ENCODE results near the gene MACC1.
"Not testable (repeated sequence)": the region's sequence is repeated elsewhere in the genome, so short reads cannot be mapped to it uniquely, and the experiment has no call there.

The MACC1 gene

DNA sequence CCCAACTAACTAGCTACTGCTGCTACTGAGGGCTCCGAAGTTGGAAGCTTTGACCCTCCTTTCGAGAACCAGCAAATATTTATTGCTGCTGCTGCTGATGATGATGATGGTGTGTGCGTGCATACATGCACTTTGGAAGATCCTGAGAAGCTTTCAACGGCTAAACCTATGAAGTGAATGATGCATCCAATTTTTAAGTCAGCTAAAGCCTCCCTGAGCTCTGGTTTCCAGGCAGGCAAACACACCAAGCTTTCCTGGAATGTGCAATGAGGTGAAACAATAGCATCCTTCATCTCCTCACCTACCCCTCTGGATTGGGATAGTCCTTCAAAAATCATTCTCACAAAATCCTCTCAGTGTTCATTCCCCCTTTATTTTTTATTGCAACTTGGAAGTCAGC is 13.9 kb downstream of the MACC1 start:
- no peak for DNase-seq

DNA sequence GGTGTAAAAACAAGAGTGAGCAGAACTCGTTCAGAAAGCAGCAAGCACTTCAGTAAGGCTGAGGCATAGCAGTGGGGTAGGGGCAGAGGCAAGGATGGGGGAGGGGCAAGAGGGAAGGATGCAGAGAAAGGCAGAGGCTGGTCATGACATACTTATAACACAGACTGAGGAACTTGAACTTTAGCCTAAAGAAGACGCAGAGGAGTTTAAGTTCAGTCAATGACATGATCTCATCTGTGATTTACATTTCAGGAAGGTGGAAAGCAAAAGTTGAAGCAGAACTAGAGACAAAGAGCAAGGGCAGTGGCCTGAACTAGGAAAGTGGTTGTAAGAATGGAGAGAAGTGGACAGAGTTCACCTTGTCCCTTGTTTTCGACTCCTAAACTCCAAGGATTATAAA is 15.8 kb downstream of the MACC1 start:
- DNase-seq, result no peak

DNA sequence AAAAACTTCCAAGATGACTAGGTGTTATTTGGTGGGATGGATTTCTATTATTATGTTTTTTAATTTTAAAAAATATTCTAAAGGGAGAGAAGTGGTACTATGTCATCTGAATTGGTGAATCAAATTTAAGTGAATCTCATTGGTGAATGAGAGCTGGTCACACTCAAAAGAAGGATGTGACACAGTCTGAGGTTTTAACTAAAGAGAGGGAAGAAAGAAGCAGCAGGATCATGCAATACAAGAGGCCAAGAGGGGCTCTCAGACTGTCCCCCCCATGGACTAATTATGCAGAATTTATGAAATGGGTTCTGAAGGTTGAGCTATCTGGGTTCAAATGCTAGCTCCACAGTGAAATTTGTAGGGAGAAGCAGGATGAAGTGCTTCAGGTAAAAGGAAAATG is 16.2 kb downstream of the MACC1 start:
- no peak for DNase-seq

DNA sequence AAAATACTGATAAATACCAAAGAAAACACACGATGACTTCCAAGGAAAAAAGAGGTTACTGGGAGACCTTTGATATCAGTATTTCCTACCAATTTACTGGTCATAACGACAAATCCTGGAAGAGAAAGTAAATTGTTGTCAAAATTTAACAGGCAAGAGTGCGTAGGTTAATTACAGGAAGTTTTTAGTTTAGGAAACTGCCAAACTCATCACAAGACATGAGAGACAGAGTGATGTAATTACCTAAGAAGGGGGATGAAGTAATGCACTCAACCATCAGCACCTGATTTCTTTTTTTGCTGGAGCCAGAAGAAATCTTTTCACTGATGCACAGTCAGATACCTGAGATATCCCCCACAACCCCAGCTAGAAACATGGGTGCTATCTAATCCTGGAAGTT is 16.8 kb downstream of the MACC1 start:
- DNase-seq, result no peak

DNA sequence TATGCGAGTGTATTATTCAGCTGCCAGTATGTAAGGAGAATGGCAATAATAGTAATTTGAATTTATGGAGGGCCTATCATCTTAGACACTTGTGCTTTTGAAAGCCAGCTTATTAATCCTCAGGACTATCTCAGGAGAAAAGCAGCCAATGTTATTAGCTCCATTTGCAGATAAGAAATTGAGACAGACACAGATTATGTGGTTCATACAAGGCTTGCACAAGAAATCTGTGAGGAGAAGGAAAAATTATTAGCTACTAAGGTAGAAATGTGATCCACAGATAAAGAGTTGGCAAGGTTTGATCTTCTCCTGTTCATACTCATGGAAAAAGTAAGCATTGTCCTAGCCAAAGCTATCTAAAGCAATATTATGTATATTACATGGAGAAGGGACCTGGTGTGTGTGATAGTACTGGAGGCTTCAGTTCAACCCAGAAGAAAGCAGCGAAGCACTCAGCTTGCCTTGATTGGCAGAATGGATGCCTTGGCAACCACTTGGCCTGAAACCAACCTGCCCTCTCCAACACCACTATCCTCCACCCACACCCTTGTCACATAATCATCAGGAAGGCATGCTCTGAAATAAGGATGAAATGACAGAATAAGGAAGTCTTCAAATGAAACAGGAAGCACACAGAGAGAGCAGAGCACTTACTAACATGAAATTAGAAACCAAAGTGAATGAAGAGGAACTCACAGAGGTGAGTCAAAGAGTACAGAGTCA is 18.0 kb downstream of the MACC1 start:
- DNase-seq, result no peak

DNA sequence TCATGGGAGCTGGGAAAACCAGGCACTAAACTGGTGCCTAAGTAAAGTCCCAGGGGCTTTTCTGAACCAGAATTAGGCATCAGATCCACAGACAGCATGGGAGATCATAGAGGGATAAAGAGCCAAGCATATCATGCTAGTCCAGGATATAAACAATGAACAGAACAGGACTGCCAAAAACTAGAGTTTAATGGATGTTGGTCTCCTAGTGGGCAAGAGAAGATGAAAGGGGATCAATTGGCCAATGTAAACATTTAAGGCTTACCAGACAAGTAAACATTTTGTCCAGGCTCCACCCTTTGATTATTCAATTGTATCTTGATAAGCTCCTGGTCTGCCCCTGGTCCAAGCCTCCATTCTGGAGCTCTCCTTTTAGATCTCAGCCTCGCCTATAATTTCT is 18.9 kb downstream of the MACC1 start:
- no peak for DNase-seq

DNA sequence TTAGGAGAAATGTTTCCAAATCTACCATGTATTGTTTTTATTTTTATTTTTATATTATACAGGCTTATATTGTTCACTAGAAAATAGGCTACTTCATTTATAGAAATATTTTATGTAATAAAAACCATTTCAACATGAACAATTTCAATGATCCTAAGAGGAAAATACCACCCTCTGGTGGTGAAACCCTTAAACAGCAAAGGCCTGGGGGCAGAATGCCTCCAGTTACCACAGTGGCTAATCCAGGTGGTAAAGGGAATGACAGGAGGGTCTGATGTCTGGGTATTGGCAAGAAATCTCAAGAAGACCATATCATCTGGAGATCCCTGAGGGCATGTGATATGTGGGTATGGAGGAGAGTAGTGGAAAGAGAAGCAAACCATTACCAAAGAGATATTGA is 19.3 kb downstream of the MACC1 start:
- DNase-seq, result no peak

DNA sequence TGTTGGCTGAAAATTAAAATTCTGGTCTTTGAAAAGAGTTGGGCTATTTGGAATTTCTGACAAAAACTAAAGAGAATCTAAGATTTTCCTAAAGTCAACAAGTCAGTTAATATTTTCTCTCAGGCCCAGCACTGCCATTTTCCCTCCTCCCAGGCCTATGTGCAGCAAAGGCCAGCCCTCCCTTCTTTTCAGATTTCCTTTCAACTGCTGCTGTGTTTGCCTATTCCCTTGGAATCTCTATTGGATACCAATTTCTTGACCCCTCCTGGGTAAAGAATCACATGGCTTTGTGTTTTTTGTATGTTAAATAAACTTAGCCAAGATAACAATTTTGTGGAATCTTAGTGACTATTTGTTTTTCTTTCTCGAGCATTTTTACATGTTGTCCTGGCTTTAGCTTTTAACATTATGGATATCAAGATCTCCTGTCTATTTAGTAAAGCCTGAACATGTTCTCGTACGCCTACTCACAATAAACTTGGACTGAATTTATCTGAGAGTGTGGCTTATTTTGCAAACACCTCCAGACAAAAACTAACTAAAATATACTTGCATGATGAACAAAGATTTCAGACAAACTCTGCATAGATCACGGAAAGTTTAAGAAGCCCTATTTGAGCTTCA is 19.9 kb downstream of the MACC1 start:
- no peak for DNase-seq

DNA sequence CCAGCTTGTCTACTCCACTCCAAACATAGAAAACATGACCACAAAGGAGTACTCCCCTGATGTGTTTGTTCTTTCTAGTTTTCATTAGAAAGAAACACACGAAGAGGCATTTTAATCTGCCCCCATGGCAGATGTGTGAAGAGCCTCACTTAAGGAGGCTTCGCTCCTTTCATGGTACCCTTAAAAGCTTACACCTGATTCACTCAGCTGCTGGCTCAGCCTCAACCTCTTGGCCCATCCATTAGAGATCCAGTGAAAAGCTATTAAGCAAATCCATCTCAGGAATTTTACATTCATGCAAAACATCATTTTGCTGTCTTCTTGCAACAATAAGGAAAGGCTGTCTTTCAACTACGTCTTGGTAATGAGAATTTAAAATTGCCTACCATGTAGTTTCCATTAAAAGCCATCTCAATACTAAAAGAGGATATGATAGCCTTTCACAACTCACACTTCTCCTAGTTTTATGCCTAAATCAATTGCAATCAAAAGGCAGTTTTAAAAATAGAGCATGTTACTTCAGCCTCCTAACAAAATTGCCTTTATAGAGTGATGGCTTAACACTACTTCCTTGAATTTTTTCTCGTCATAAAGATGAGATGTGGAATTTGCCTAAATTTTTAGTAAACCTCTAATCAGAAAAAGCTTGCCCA is 22.7 kb downstream of the MACC1 start:
- no peak for DNase-seq

DNA sequence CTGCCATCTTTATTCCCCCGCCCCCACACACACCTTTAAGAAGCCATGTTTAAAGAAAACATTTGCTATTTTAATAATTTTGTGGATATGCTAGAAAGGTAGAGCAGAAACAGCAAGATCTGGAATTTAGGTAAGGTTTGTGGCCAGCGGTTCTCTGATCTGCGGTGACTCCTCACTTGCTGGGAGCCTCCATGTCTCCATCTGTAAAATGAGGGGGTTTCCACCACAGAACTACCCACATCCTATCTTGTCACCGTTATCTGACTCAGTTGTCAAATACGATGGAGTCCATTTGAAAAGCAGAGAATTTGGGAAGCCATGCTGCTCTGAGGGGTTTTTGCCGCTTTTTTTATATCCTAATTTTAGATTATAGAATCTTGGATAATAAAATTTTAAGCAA is 23.3 kb downstream of the MACC1 start:
- no peak for DNase-seq

DNA sequence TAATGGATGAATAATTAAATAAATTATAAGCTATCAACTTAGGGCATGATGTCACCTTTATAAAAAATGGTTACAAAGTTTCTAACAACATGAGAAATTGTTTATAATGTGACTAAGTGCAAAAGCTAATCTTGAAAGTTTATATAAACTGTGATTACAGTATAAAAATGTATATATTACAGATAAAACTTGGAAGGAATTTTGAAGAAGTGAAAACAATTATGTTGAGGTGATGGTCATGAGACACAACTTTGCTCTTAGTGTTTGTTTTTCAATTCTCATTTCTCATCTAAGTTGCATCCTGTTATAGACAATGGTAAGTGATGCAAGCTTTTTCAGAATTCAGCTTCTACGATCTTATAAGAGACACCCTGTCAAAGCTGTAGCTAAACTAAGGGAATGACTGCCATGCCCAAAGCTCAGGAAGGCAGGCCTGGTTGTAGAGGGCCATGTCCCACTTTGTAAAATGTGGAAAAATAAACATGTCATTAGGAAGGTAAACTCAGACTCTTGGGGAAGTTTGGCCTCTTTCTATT is 23.9 kb downstream of the MACC1 start:
- DNase-seq, result no peak

DNA sequence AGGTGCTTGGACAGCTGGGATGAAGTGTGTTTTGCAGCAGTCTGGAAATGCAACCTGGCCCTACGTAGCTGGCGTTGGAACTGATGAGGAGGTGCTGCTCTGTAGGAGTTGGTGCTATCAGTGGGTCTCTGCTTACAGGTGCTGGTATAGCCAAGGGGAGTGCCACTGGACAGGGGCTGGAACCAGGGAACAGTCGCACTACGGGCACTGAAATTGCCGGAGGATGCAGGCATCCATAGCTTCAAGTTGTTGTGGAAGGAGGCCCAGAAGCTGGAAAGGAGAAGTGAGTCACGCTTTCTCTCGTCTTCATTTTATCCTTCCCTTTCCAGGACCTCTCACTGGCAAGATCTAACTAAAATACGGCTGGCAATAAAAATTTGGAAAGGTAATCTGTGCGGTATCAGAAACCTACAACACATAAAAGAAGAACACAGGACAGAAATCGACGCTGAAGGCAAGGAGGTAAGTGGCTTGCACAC is 25.8 kb downstream of the MACC1 start:
- DNase-seq, result no peak

DNA sequence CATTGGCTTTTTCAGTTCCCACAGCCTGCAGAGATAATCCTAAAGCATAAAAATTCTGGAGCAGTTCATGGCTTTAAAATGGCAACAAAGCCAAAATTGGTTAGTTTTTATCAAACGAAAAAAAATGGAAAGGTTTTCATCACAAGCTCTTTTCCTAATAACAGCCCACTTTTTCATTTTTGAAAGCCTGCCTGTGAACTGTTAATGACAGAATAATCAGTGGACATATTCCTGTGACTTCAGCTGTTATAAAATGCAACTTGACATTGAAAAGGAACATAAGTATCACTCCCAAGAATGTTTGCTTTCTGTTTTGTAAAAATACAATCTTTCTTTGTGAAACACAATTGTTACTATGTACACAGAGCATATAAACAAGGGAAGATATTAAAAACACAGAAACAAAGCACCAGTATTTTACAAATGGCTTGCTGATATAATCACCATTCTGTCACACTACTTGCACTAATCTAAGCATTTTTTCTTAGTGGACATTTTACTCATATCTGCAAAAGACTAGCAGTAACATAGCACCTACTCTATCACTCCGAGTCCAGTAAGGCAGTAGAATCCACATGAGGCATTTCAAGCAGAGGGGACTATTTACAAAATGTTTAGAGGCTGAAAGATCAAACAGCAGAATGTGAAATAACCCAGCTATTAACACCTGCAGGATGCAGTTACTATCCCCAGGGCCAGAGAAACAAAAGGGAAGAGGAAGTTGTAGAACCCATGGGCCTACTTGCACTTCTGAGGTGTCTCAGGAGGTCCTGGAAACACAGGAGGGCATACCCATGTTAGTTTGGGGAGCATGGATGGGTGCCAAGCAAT is 26.4 kb downstream of the MACC1 start:
- DNase-seq, result no peak

DNA sequence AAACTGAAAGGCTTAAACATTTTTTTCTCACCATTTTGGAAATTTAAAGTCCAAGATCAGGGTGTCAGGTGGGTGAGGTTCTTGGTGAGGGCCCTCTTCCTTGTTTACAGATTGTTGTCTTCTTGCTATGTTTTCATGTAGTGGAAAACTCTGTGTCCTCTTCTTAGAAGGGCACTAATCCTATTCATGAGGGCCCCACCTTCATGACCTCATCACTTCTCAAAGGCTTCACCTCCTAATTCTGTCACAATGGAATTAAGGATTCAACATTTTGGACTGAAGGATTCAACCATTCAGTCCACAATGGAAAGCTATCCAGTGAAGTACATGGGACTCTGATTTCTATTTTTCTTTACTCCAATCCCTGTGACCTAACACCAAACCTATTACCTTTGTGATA is 27.3 kb downstream of the MACC1 start:
- DNase-seq, result no peak

DNA sequence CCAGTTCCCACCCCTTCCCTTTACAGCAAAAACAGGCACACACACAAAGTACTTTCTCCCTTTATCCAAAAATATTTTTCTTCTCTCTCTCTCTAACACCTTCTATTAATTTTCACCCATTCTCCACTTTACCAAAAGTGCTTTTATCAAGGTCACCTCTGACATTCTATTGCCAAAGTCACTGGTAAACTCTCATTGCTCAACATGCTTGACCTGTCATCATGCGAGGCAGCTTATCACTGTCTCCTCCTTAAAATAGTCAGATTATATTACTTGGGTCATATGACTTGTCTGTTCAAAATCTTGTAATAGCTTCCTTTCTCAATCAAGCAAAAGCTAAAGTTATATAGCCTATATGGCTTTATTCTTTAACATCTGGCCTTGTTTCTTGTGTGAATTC is 28.6 kb downstream of the MACC1 start:
- DNase-seq, result no peak

DNA sequence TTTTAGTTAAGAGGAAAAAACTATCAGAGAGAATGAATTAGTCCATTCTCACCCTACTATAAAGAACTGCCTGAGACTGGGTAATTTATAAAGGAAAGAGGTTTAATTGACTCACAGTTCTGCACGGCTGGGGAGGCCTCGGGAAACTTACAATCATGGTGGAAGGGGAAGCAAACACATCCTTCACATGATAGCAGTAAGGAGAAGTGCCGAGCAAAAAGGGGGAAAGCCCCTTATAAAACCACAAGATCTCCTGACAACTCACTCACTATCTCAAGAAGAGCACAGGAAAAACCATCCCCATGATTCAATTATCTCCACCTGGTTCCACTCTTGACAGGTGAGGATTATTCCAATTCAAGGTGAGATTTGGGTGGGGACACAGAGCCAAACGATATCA is 29.3 kb downstream of the MACC1 start:
- DNase-seq, result not testable (repeated sequence)

DNA sequence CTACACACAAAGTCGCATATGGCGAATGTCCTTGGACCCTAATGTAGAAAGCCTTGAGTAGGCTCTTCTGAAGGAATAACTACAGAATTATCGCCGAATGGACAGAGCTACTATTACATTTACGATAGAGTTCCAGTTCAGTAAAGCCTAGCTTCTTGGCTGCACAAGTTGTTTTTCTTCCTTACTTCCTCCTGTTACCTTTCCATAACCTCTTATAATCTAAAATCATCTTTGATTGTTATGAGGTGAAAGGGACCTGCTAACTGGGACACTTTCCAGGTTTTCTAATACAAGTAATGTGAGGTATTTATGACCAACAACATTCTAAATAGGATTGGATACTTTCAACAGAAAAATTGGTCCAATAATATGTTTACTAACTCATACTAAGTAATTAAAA is 31.2 kb downstream of the MACC1 start:
- DNase-seq, result no peak

DNA sequence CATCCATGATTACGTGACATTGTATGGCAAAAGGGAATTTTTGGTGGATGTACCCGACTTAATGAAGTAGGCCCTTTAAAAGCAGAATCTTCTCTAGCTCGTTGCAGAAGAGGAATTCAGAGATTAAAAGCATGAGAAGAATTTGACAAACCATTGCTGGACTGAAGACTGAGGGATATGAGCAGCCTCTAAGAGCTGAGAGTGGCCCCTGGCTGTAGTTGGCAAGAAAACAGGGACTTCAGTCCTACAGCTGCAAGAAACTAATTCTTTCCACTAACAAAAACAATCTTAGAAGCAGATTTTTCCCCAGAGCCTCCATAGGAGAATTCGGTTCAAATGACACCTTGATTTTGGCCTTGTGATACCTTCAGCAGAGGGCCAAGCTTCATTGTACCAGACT is 34.1 kb downstream of the MACC1 start:
- no peak for DNase-seq

DNA sequence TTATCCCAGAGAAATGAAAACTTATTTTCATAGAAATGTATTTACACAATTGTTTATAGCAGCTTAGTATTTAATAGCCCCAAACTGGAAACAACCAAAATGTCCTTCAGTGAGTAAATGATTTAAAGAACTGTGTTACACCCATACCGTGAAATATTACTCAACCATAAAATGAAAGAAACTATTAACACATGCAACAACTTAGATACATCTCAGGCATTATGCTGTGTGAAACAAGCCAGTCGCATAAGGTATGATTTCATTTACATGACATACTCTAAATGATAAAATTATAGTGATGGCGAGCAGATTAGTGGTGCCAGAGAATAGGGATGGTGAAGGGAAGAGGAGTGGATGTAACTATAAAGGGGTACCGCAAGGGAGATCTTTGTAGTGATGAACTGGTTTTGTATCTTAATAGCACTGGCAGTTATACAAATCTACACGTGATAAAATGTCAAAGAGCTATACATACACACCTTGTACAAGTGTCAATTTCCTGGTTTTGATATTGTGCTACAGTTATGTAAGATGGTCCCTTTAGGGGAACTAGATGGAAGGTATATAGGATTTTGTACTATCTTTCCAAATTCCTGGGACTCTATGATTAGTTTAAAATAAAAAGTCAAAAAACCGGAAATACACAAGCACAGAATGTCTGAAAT is 40.5 kb downstream of the MACC1 start:
- no peak for DNase-seq

DNA sequence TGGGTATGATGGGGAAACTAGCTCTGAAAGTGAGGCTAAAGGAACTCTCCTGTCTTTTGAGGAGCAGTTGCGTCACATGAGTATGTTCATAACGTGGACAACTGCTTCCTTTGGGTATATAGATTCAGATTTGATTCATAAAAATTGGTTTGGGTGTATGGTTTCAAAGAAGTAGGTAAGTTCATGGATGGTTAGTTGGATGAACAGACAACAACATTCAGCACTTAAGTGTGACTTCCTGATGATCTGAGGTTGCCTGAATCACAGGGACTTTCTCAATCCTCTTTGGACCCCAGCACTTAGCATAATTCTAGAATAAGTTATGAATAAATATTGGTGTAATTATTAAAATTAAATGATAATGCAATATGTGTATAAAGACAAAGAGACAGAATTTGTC is 43.4 kb downstream of the MACC1 start:
- DNase-seq, result no peak

DNA sequence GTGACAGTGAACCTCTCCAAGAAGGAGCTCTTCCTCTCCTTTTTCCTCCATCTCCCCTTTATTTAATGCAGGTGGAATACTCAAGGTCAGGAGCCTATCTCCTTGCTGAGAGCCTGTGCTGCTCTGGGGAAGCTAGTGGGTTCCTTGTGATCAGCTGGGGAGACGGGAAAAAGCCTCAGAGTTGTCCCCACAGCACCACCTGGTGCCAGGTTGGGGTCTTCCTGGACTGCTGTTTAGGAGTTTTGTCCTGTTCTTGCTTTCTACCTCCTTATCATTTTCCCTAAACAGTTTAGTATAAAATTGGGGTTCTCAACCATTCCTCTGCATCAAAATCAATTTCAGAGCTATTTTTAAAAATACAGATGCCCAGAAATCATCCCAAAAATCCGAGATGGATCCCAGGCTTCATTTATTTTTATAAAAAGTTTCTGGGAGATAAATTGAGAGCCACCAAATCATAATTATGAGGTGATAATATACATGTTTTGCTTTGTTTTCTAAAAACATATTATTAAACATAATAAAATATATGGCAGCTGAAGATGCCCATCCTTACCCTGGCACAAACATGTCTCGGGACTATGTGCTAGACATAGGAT is 44.3 kb downstream of the MACC1 start:
- DNase-seq, result peak; percentile 60

DNA sequence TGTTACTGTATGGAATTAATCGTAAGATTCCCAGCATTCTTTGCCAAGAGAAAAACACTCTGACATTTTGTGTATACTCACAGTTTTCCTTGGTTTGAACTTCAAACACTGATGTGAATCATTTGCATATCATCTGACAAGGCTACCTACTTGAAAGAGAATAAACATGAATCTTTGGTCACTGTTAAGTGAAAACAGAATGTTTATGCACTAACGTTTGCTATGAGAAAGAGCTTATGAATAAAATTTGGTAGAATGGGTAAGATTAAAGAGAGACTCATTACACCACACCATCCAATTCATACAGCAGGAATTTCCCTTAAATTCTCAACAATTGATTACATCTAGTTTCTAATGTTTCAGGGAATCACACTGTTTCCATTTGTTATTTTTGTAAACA is 46.6 kb downstream of the MACC1 start:
- no peak for DNase-seq

All from retina (tissue), 1 donor.